ENCODE results near the gene DSC2. TPM values are rescaled to one million over a fixed set of nuclear protein-coding genes. Genes with fewer than 3 reads are reported as not detected.
A peak's percentile ranks its signal among the peaks of the same experiment; 100 is the strongest.

DSC2 gene
- total and polyA plus RNA-seq, 4 donors: 0.23 to 6.8 (median 3.3) TPM

- Histone ChIP-seq H3K27ac (ENCODE audit: low read depth in 1 of 2, low read length in 2 of 2) (no peak overlapping the region), H3K4me1 (ENCODE audit: control insufficient read depth in 1 of 2, insufficient read depth in 2 of 2, low read length in 2 of 2) (no peaks in the 10 kb centered on the region), H3K27me3 (ENCODE audit: control insufficient read depth in 1 of 2, insufficient read depth in 2 of 2, low read length in 1 of 2) (no peaks in the 10 kb centered on the region), H3K9me3 (ENCODE audit: control insufficient read depth, low read length) (no peaks in the 10 kb centered on the region), H3K36me3 (ENCODE audit: control insufficient read depth in 1 of 2, insufficient read depth in 2 of 2, low read length in 1 of 2) (no peaks in the 10 kb centered on the region), H3K4me3 (ENCODE audit: low read length in 2 of 2) (peak overlapping the region in 1 of 2 donors; percentile 4)
- ATAC-seq (ENCODE audit: low FRiP score) (peak; percentile 66), DNase-seq (peak; percentile 85 to 89)
- intact Hi-C loops (cut with DNase I): no loop called here
- WGBS, 2 donors: 1% methylated on average over 68 to 72 of the region's 72 CpGs
Observed at GRCh38 chr18:31101183-31102024, 817 bp downstream of the DSC2 start.

- DNase-seq (no peak), ATAC-seq (ENCODE audit: low FRiP score) (peak; percentile 30)
- no peak overlapping the region for H3K27ac ChIP-seq (ENCODE audit: low read depth in 1 of 2, low read length in 2 of 2)
Observed at GRCh38 chr18:31100436-31101182, 1.6 kb downstream of the DSC2 start.

DNA sequence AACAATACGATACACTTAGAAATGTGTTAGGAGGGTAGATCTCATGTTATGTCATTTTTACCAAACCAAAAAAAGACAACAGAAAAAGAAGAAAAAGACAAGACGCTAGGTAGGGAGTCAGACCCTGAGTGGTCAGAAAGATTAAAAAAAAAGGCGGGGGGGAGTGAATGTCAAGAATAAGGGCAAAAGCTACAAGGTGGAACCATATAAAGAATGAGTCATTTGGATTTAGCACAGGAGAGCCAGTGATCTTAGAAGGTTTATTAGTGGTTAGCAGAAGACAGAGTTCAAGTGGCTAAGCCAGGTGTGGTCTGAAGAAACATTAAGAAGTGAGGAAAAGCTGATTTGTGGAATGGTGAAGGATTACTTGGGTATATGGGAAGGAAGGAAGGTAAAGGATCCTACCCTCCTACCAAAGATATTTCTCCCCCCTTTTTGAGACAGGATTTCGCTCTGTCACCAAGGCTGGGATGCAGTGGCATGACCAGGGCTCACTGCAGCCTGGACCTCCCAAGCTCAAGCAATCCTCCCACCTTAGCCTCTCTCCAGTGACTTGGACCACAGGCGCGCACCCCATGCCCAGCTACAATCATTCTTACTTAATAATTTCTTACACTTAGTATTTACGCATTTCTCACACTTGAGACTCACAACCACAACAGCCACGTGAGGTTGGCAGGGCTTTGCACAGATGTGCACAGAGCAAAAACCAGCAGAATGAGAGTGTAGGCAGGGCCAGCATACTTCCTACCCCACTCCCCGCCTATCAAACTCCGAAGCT is 2.6 kb downstream of the DSC2 start:
- Histone ChIP-seq H3K27me3 (ENCODE audit: control insufficient read depth in 1 of 2, insufficient read depth in 2 of 2, low read length in 1 of 2) (no peaks in the 10 kb centered on the region), H3K9me3 (ENCODE audit: control insufficient read depth, low read length) (no peaks in the 10 kb centered on the region), H3K36me3 (ENCODE audit: control insufficient read depth in 1 of 2, insufficient read depth in 2 of 2, low read length in 1 of 2) (no peaks in the 10 kb centered on the region), H3K27ac (ENCODE audit: low read depth in 1 of 2, low read length in 2 of 2) (no peak overlapping the region), H3K4me1 (ENCODE audit: control insufficient read depth in 1 of 2, insufficient read depth in 2 of 2, low read length in 2 of 2) (no peaks in the 10 kb centered on the region), H3K4me3 (ENCODE audit: low read length in 2 of 2) (no peak overlapping the region)
- no peak for ATAC-seq (ENCODE audit: low FRiP score)
- intact Hi-C loops (cut with DNase I): no loop called here
- WGBS, 2 donors: 94 to 96% methylated on average over 10 of the region's 10 CpGs
- no peak for DNase-seq

More at GRCh38 chr18:31100436-31101182, 1.6 kb downstream of the DSC2 start:
- no peaks in the 10 kb centered on the region for H3K4me1 ChIP-seq (ENCODE audit: control insufficient read depth in 1 of 2, insufficient read depth in 2 of 2, low read length in 2 of 2)
- WGBS, 2 donors: 21 to 27% methylated on average over 23 of the region's 23 CpGs
- H3K9me3 ChIP-seq (ENCODE audit: control insufficient read depth, low read length): no peaks in the 10 kb centered on the region
- H3K27me3 ChIP-seq (ENCODE audit: control insufficient read depth in 1 of 2, insufficient read depth in 2 of 2, low read length in 1 of 2): no peaks in the 10 kb centered on the region
- intact Hi-C loops (cut with DNase I): no loop called here
- H3K4me3 ChIP-seq (ENCODE audit: low read length in 2 of 2): no peak overlapping the region
- no peaks in the 10 kb centered on the region for H3K36me3 ChIP-seq (ENCODE audit: control insufficient read depth in 1 of 2, insufficient read depth in 2 of 2, low read length in 1 of 2)

GRCh38 chr18:31098878-31099277 is 3.3 kb downstream of the DSC2 start:
- DNase-seq: no peak
- no peaks in the 10 kb centered on the region for H3K9me3 ChIP-seq (ENCODE audit: control insufficient read depth, low read length)
- intact Hi-C loops (cut with DNase I): no loop called here
- H3K4me3 ChIP-seq (ENCODE audit: low read length in 2 of 2): no peak overlapping the region
- H3K27me3 ChIP-seq (ENCODE audit: control insufficient read depth in 1 of 2, insufficient read depth in 2 of 2, low read length in 1 of 2): no peaks in the 10 kb centered on the region
- ATAC-seq (ENCODE audit: low FRiP score): no peak
- no peaks in the 10 kb centered on the region for H3K4me1 ChIP-seq (ENCODE audit: control insufficient read depth in 1 of 2, insufficient read depth in 2 of 2, low read length in 2 of 2)
- no peaks in the 10 kb centered on the region for H3K36me3 ChIP-seq (ENCODE audit: control insufficient read depth in 1 of 2, insufficient read depth in 2 of 2, low read length in 1 of 2)
- no peak overlapping the region for H3K27ac ChIP-seq (ENCODE audit: low read depth in 1 of 2, low read length in 2 of 2)

- no peaks in the 10 kb centered on the region for H3K36me3 ChIP-seq (ENCODE audit: control insufficient read depth in 1 of 2, insufficient read depth in 2 of 2, low read length in 1 of 2)
- H3K9me3 ChIP-seq (ENCODE audit: control insufficient read depth, low read length): no peaks in the 10 kb centered on the region
- no peaks in the 10 kb centered on the region for H3K4me1 ChIP-seq (ENCODE audit: control insufficient read depth in 1 of 2, insufficient read depth in 2 of 2, low read length in 2 of 2)
- DNase-seq (no peak), ATAC-seq (ENCODE audit: low FRiP score) (no peak)
- H3K27ac ChIP-seq (ENCODE audit: low read depth in 1 of 2, low read length in 2 of 2): no peak overlapping the region
- H3K4me3 ChIP-seq (ENCODE audit: low read length in 2 of 2): no peak overlapping the region
- H3K27me3 ChIP-seq (ENCODE audit: control insufficient read depth in 1 of 2, insufficient read depth in 2 of 2, low read length in 1 of 2): no peaks in the 10 kb centered on the region
- intact Hi-C loops (cut with DNase I): no loop called here
- 58 to 60% methylated on average over 3 of the region's 3 CpGs for WGBS, 2 donors
Observed at GRCh38 chr18:31097666-31098065, 4.6 kb downstream of the DSC2 start.

- H3K36me3 ChIP-seq (ENCODE audit: control insufficient read depth in 1 of 2, insufficient read depth in 2 of 2, low read length in 1 of 2): no peaks in the 10 kb centered on the region
- no peak for DNase-seq
- H3K27ac ChIP-seq (ENCODE audit: low read depth in 1 of 2, low read length in 2 of 2): no peak overlapping the region
- H3K9me3 ChIP-seq (ENCODE audit: control insufficient read depth, low read length): no peaks in the 10 kb centered on the region
- 84 to 87% methylated on average over 2 of the region's 2 CpGs for WGBS, 2 donors
- H3K4me1 ChIP-seq (ENCODE audit: control insufficient read depth in 1 of 2, insufficient read depth in 2 of 2, low read length in 2 of 2): no peaks in the 10 kb centered on the region
- intact Hi-C loops (cut with DNase I): no loop called here
- no peak for ATAC-seq (ENCODE audit: low FRiP score)
- no peak overlapping the region for H3K4me3 ChIP-seq (ENCODE audit: low read length in 2 of 2)
- no peaks in the 10 kb centered on the region for H3K27me3 ChIP-seq (ENCODE audit: control insufficient read depth in 1 of 2, insufficient read depth in 2 of 2, low read length in 1 of 2)
Observed at GRCh38 chr18:31093880-31094279, 8.3 kb downstream of the DSC2 start.

GRCh38 chr18:31093294-31093693 is 8.9 kb downstream of the DSC2 start:
- Histone ChIP-seq H3K4me3 (ENCODE audit: low read length in 2 of 2) (no peak overlapping the region), H3K9me3 (ENCODE audit: control insufficient read depth, low read length) (no peaks in the 10 kb centered on the region), H3K36me3 (ENCODE audit: control insufficient read depth in 1 of 2, insufficient read depth in 2 of 2, low read length in 1 of 2) (no peaks in the 10 kb centered on the region), H3K27me3 (ENCODE audit: control insufficient read depth in 1 of 2, insufficient read depth in 2 of 2, low read length in 1 of 2) (no peaks in the 10 kb centered on the region), H3K4me1 (ENCODE audit: control insufficient read depth in 1 of 2, insufficient read depth in 2 of 2, low read length in 2 of 2) (no peaks in the 10 kb centered on the region), H3K27ac (ENCODE audit: low read depth in 1 of 2, low read length in 2 of 2) (no peak overlapping the region)
- intact Hi-C loops (cut with DNase I): no loop called here
- 96 to 97% methylated on average over 3 of the region's 3 CpGs for WGBS, 2 donors
- no peak for DNase-seq
- ATAC-seq (ENCODE audit: low FRiP score): no peak

GRCh38 chr18:31091350-31091749 is 10.9 kb downstream of the DSC2 start:
- 0 to 14% methylated on average over 1 of the region's 1 CpG for WGBS, 2 donors
- Histone ChIP-seq H3K36me3 (ENCODE audit: control insufficient read depth in 1 of 2, insufficient read depth in 2 of 2, low read length in 1 of 2) (no peaks in the 10 kb centered on the region), H3K27ac (ENCODE audit: low read depth in 1 of 2, low read length in 2 of 2) (no peak overlapping the region), H3K4me1 (ENCODE audit: control insufficient read depth in 1 of 2, insufficient read depth in 2 of 2, low read length in 2 of 2) (no peaks in the 10 kb centered on the region), H3K27me3 (ENCODE audit: control insufficient read depth in 1 of 2, insufficient read depth in 2 of 2, low read length in 1 of 2) (no peaks in the 10 kb centered on the region), H3K9me3 (ENCODE audit: control insufficient read depth, low read length) (peaks cover 1% of the 10 kb centered on the region), H3K4me3 (ENCODE audit: low read length in 2 of 2) (no peak overlapping the region)
- DNase-seq (no peak), ATAC-seq (ENCODE audit: low FRiP score) (no peak)
- intact Hi-C loops (cut with DNase I): no loop called here

Data from aorta (tissue), 5 donors.